Heart right ventricle (tissue), 16 donors: ENCODE measurements around the gene CTAG2. TPM values are rescaled to one million over a fixed set of nuclear protein-coding genes. Genes with fewer than 3 reads are reported as not detected.

Experiments used
- ATAC-seq, 8 donors: fragments of 200-7000 bp; cut with Tn5 transposase; one replicate each; pipeline ENCODE4 v1.9.1; 2020; ENCODE audit warnings: mild to moderate bottlenecking in 8 of 8, moderate library complexity in 8 of 8, moderate number of reproducible peaks in 1 of 8
- DNase-seq, 2 donors: peaks; one replicate each; pipeline ENCODE4 v3.0.0-alpha.2; 2020
- H3K27ac ChIP-seq, 10 donors: fragments of 200-600 bp; sonication (generic) in 2 of 10; one replicate each; pipeline versions ENCODE4 v1.5.0 to v1.8.0; 2020 to 2022; ENCODE audit warnings: mild to moderate bottlenecking in 3 of 10
- H3K27me3 ChIP-seq, 7 donors: fragments of 200-600 bp; one replicate each; pipeline ENCODE4 v1.8.0; 2021 to 2022; ENCODE audit warnings: mild to moderate bottlenecking in 2 of 7
- H3K36me3 ChIP-seq, 9 donors: fragments of 200-600 bp; sonication (generic) in 1 of 9; one replicate each; pipeline versions ENCODE4 v1.5.0 to v1.8.0; 2020 to 2022; ENCODE audit warnings: mild to moderate bottlenecking in 2 of 9
- H3K4me1 ChIP-seq, 9 donors: fragments of 200-600 bp; sonication (generic) in 1 of 9; one replicate each; pipeline versions ENCODE4 v1.5.0 to v1.8.0; 2020 to 2022; ENCODE audit warnings: mild to moderate bottlenecking in 4 of 9
- H3K4me3 ChIP-seq, 10 donors: fragments of 200-600 bp; sonication (generic) in 2 of 10; one replicate each; pipeline versions ENCODE4 v1.5.0 to v1.8.0; 2020 to 2022; ENCODE audit warnings: mild to moderate bottlenecking in 7 of 10, moderate library complexity in 2 of 10
- H3K9me3 ChIP-seq, 11 donors: fragments of 200-600 bp in 10 of 11; sonication (generic) in 2 of 11; one replicate each; pipeline versions ENCODE4 v1.5.0 to v1.8.0; 2013 to 2022; ENCODE audit warnings: mild to moderate bottlenecking in 2 of 11, control low read depth in 1 of 11, moderate library complexity in 1 of 11
- WGBS, 2 donors: extraction: QIAGEN DNeasy Blood & Tissue Kit; methylation state at CpG; one replicate each; pipeline ENCODE4 v1.1.7; 2013; ENCODE audit warnings: inconsistent platforms in 1 of 2; 5-methylcytosine and 5-hydroxymethylcytosine counted together
- intact Hi-C, 10 donors: fragments of 100-400 bp; cut with DNase I; formaldehyde crosslinking; loops; one replicate each; pipeline versions ENCODE4 v1.11.1 to v1.14.2; 2022
- polyA plus RNA-seq, 2 donors: library from polyadenylated mRNA; stranded (reverse); fragments of 200-250 nt; gene quantifications; one replicate each; pipeline ENCODE4 v1.2.3, GENCODE V29; 2013
- total RNA-seq, 10 donors: library from RNA; stranded (reverse); fragmentation: NEBNext Ultra II Directional in 3 of 10; extraction: Animal tissue kit (Norgen Biotek cat#: 25700) in 3 of 10; gene quantifications; one replicate each; pipeline versions ENCODE4 v1.2.1 to v1.2.4, GENCODE V29; 2021 to 2023
- TF ChIP-seq, protein P1 (sequence below), 9 donors: fragments of 200-600 bp; sonication (generic) in 2 of 9; IDR thresholded peaks; one replicate each; pipeline versions ENCODE4 v1.5.0 to v1.8.0; 2021 to 2022; ENCODE audit warnings: antibody characterized with exemption in 9 of 9, mild to moderate bottlenecking in 5 of 9, moderate library complexity in 1 of 9
- donor health status: Arrhythmogenic right ventricular cardiomyopathy.
- donor health status: ischemic (EF 13 %, LVEDD 7.1; RV severe dilation, severe dysfunction).
- donor health status: healthy with polysubstance abuse.
- donor health status: DM: no; HTN: yes; CAD: no.
- donor health status: DM: no; HTN: no; CAD: no.
- donor health status: ischemic (EF 25% LVEDD 6.9; RV normal size, moderate dysfunction).
- donor health status: ischemic (EF 25% LVEDD 5.7; RV mildly dilated, moderate dysfunction).
- donor health status: healthy.
- donor health status: DM: yes; HTN: yes; CAD: no.
- donor health status: Ischemic cardiomyopathy.
- donor health status: ischemic (EF 35%, LVEDD 5.7; RV mildly dilated, moderate dysfunction).
- donor health status: nonischemic (EF 11% LVEDD 7.7; RV severe dilation, severe dysfunction).
- donor health status: DM: yes; HTN: yes; CAD: no.
- donor health status: PGD.
- donor health status: ischemic (EF 29% LVEDD 5.4; RV normal size, mild dysfunction).
- donor health status: nonischemic (EF 23%, LVEDD 6.1; RV moderate dilation, normal function).

Gene CTAG2
- total and polyA plus RNA-seq, 12 donors = not detected

DNA sequence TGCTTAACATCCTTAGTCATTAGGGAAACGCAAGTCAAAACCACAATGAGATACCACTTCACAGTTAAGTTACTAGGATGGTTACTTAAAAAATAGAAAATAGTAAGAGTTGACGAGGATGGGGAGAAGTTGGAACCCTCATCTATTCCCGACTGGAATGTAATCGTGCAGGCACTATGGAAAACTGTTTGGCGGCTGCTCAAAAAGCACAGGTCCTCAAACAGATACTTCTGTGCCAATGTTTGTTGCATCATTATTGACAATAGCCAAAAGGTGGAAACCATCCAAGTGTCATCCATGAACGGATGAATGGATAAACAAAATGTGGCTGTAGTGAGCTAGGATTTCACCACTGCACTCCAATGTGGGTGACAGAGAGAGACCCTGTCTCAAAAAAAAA lies 46.0 kb downstream of the CTAG2 start:
- WGBS, 2 donors = 72 to 79% methylated on average over 6 of the region's 6 CpGs
- no peak for DNase-seq

DNA sequence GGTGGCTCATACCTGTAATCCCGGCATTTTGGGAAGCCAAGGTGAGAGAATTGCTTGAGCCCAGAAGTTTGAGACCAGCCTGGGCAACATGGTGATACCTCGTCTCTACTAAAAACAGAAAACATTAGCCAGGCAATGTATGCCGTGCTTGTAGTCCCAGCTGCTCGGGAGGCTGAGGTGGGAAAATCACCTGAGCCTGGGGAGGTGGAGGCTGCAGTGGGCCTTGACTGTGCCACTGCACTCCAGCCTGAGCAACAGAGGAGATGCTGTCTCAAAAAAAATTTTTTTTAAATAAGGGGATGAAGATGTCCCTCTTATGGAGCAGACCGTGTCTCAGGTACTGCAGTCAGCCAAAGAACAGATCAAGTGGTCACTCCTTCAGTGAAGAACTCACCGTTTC lies 47.8 kb downstream of the CTAG2 start:
- TF ChIP-seq, protein P1, sequence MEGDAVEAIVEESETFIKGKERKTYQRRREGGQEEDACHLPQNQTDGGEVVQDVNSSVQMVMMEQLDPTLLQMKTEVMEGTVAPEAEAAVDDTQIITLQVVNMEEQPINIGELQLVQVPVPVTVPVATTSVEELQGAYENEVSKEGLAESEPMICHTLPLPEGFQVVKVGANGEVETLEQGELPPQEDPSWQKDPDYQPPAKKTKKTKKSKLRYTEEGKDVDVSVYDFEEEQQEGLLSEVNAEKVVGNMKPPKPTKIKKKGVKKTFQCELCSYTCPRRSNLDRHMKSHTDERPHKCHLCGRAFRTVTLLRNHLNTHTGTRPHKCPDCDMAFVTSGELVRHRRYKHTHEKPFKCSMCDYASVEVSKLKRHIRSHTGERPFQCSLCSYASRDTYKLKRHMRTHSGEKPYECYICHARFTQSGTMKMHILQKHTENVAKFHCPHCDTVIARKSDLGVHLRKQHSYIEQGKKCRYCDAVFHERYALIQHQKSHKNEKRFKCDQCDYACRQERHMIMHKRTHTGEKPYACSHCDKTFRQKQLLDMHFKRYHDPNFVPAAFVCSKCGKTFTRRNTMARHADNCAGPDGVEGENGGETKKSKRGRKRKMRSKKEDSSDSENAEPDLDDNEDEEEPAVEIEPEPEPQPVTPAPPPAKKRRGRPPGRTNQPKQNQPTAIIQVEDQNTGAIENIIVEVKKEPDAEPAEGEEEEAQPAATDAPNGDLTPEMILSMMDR (IDR thresholded peaks at IDR 0.05) = no peak
- Histone ChIP-seq H3K27me3 (no peaks in the 10 kb centered on the region), H3K36me3 (no peaks in the 10 kb centered on the region), H3K4me3 (no peak overlapping the region), H3K4me1 (peaks cover 0 to 9% (median 0%) of the 10 kb centered on the region in 9 donors), H3K27ac (no peak overlapping the region), H3K9me3 (no peaks in the 10 kb centered on the region)
- 88 to 91% methylated on average over 6 of the region's 6 CpGs for WGBS, 2 donors
- ATAC-seq = no peak
- intact Hi-C loops = no loop called here
- DNase-seq = no peak

More for the DNA sequence above, 46.0 kb downstream of the CTAG2 start:
- Histone ChIP-seq H3K4me3 (no peak overlapping the region), H3K27ac (no peak overlapping the region), H3K36me3 (no peaks in the 10 kb centered on the region), H3K27me3 (no peaks in the 10 kb centered on the region), H3K9me3 (no peaks in the 10 kb centered on the region), H3K4me1 (peaks cover 0 to 9% (median 0%) of the 10 kb centered on the region in 9 donors)
- TF ChIP-seq, protein P1 (IDR thresholded peaks at IDR 0.05) = no peak
- intact Hi-C loops = no loop called here
- ATAC-seq = no peak

DNA sequence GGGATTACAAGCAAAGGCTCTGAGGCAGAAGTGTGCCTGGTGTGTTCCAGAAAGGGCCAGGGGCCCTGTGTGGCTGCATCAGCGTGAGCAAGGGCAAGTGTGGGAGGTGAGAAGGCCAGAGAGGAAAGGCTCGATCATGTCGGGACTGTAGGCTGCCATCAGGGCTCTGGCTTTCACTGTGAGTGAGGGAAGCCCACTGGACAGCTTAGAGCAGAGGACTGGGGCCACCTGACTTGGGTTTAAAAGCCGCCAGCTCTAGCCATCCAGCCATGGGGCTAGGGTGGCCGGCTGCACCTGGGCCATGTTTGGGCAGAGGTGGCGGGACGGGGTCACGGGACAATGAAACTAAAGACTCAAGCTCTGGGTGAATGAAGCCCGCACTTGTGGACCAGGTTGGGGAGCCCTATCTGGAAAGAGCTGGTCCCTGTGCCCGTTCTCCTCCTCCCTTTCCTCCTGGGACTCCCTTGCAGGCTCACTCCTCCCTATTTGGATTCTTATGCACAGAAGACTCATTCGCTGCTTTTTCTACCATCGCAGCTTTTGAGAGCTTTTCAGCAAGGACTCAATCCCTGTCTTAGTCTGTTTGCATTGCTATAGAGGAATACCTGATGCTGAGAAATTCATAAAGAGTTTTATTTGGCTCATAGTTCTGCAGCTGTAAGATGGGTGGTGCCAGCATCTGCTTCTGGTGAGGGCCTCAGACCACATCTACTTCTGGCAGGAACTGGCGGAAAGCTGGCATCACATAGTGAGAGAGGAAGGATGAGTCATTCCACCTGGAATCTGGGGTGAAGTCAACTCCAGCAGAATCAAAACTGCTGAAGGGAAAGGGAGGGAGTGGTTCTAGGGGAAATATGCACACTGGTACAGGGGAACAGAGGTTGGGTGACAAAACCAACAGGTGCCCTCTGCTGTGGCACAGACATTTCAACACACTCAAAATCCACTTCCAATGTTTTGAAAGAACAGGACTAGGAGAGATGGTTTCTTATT lies 49.6 kb downstream of the CTAG2 start:
- no peak for DNase-seq
- no peak overlapping the region for H3K27ac ChIP-seq
- 80% methylated on average over 10 to 13 of the region's 13 CpGs for WGBS, 2 donors
- TF ChIP-seq, protein P1 (IDR thresholded peaks at IDR 0.05) = no peak
- H3K27me3 ChIP-seq = no peaks in the 10 kb centered on the region
- peak in 4 of 8 donors; percentile 45 to 83 (median 48) for ATAC-seq
- intact Hi-C loops = no loop called here
- peaks cover 0 to 9% (median 0%) of the 10 kb centered on the region in 9 donors for H3K4me1 ChIP-seq
- H3K36me3 ChIP-seq = no peaks in the 10 kb centered on the region
- H3K4me3 ChIP-seq = no peak overlapping the region
- no peaks in the 10 kb centered on the region for H3K9me3 ChIP-seq

DNA sequence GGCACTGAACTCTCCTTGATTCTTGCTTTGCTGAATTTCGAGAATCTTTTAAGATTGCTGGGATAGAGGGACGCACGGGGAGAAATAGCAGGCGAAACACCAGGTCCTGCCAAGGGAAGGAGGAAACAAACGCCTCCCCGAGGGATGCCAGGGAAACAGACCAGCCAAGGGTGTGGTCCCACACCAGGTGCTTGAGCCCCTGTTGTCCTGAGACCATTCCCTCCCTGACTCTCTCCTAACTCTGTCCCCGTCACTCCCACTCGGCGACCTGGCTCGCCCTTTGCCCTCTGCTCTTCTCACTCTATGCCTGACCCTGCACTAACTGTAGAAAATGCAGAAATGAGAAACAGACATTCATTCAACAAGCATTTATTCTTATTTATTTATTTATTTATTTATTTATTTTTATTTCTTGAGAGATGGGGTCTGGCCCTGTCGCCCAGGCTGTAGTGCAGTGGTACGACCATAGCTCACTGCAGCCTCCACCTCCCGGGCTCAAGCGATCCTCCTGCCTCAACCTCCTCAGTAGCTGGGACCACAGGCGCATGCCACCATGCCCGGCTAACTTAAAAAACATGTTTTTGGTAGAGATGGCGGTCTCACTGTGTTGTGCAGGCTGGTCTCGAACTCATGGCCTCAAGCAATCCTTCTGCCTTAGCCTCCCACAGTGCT lies 50.5 kb downstream of the CTAG2 start:
- Histone ChIP-seq H3K9me3 (no peaks in the 10 kb centered on the region), H3K4me3 (no peak overlapping the region), H3K27me3 (no peaks in the 10 kb centered on the region), H3K36me3 (no peaks in the 10 kb centered on the region), H3K4me1 (peaks cover 0 to 9% (median 0%) of the 10 kb centered on the region in 9 donors), H3K27ac (no peak overlapping the region)
- DNase-seq (no peak), ATAC-seq (no peak)
- 88 to 90% methylated on average over 14 to 18 of the region's 18 CpGs for WGBS, 2 donors
- TF ChIP-seq, protein P1 (IDR thresholded peaks at IDR 0.05) = no peak
- intact Hi-C loops = no loop called here
